Measurements from ENCODE around the gene P2RY14. TPM values are rescaled to one million over a fixed set of nuclear protein-coding genes. Genes with fewer than 3 reads are reported as not detected.

The P2RY14 gene
- total RNA-seq, 1 experiment from 2014 or later: not detected

GRCh38 chr3:151321526-151321925, 43.2 kb upstream of the P2RY14 start:
- CTCF ChIA-PET: interaction anchor here (0.7 kb wide), 1 partner anchor 1277 kb away, joined by 3 read pairs; no protein-coding TSS in a partner anchor

DNA sequence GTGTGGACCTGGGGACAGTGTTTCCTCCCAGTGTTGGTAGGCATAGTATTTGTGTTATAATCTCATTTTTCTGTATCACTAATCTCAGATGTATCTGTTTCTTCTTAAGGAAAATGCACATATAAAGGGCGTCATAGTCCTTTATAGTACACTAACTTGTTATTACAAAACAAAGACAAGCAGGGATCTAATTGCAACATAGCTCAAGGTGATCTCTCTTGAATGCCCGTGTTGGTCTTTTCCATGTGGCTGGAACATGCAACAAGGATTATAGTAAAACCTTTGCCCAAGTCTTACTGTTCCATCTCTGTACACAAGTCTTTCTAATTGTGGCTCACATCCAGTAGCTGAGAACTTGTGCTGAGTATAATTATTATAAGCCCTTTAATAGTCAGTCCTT, 41.8 kb upstream of the P2RY14 start:
- Histone ChIP-seq H3K4me2 (no peak overlapping the region), H3K9me3 (ENCODE audit: insufficient read depth, low read depth) (no peaks in the 10 kb centered on the region), H3K36me3 (ENCODE audit: low read depth) (no peaks in the 10 kb centered on the region), H3F3A (ENCODE audit: insufficient read depth, low read depth) (peaks cover 21% of the 10 kb centered on the region; the same call in 1 of the 2 replicates), H3K9me2 (ENCODE audit: insufficient read depth) (no peaks in the 10 kb centered on the region), H3K79me2 (ENCODE audit: low read depth) (peaks cover 11% of the 10 kb centered on the region), H2AFZ (no peak overlapping the region), H3K27ac (no peak overlapping the region), H3K27me3 (ENCODE audit: insufficient read depth, low read depth) (no peaks in the 10 kb centered on the region), H3K4me1 (replicated peaks; ENCODE audit: insufficient read depth) (peaks cover 43% of the 10 kb centered on the region), H4K20me1 (ENCODE audit: insufficient read depth) (no peaks in the 10 kb centered on the region), H3K4me3 (no peak overlapping the region)
- ChIA-PET POLR2A (ENCODE audit: unreplicated experiment) (no interaction called here), CTCF (no interaction called here)
- BruUV-seq (replicated peaks): no TSS peak
- intact Hi-C loops (cut with micrococcal nuclease; ENCODE audit: unreplicated experiment): no loop called here
- DNase-seq: no peak
- no peak for TF ChIP-seq CTCF (conservative IDR thresholded peaks at IDR 0.05)
- TF ChIP-seq EZH2 (IDR thresholded peaks at IDR 0.05; ENCODE audit: low read depth): no peak

More at GRCh38 chr3:151321526-151321925, 43.2 kb upstream of the P2RY14 start:
- no peaks in the 10 kb centered on the region for H3K9me2 ChIP-seq (ENCODE audit: insufficient read depth)
- no TSS peak for BruUV-seq (replicated peaks)
- H4K20me1 ChIP-seq (ENCODE audit: insufficient read depth): no peaks in the 10 kb centered on the region
- no peaks in the 10 kb centered on the region for H3K9me3 ChIP-seq (ENCODE audit: insufficient read depth, low read depth)
- intact Hi-C loops (cut with micrococcal nuclease; ENCODE audit: unreplicated experiment): no loop called here
- no peaks in the 10 kb centered on the region for H3K27me3 ChIP-seq (ENCODE audit: insufficient read depth, low read depth)
- H3F3A ChIP-seq (ENCODE audit: insufficient read depth, low read depth): peaks cover 17% of the 10 kb centered on the region; the same call in 1 of the 2 replicates
- H3K4me2 ChIP-seq: no peak overlapping the region
- no peaks in the 10 kb centered on the region for H3K79me2 ChIP-seq (ENCODE audit: low read depth)
- peaks cover 29% of the 10 kb centered on the region for H3K4me1 ChIP-seq (replicated peaks; ENCODE audit: insufficient read depth)
- H3K4me3 ChIP-seq: no peak overlapping the region
- DNase-seq: no peak
- H3K27ac ChIP-seq: no peak overlapping the region
- no peak for TF ChIP-seq CTCF (conservative IDR thresholded peaks at IDR 0.05)
- TF ChIP-seq EZH2 (IDR thresholded peaks at IDR 0.05; ENCODE audit: low read depth): no peak
- no peaks in the 10 kb centered on the region for H3K36me3 ChIP-seq (ENCODE audit: low read depth)
- no peak overlapping the region for H2AFZ ChIP-seq
- POLR2A ChIA-PET (ENCODE audit: unreplicated experiment): no interaction called here

DNA sequence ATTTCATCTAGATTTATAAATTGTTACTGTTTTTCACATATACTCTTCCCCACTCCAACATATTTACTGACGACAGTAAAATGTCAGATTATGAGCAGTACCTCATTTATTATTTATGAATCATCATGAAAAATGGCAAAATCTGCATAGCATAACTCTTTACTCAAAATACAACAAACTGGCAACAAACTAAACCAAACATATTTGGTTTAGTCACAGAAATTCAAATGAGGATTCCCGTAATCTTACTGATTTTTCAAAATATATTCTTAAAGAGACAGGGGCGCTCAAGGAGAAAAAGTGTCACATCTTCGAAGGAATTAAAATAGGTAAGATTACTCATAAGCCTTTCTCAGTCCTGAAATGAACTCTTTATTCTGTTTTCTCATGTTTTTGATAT, 41.3 kb upstream of the P2RY14 start:
- Histone ChIP-seq H3K79me2 (ENCODE audit: low read depth) (peaks cover 16% of the 10 kb centered on the region), H3K9me2 (ENCODE audit: insufficient read depth) (no peaks in the 10 kb centered on the region), H3K4me1 (replicated peaks; ENCODE audit: insufficient read depth) (peaks cover 48% of the 10 kb centered on the region), H2AFZ (no peak overlapping the region), H3K36me3 (ENCODE audit: low read depth) (no peaks in the 10 kb centered on the region), H3K9me3 (ENCODE audit: insufficient read depth, low read depth) (no peaks in the 10 kb centered on the region), H3F3A (ENCODE audit: insufficient read depth, low read depth) (peaks cover 23% of the 10 kb centered on the region; the same call in 1 of the 2 replicates), H3K4me3 (no peak overlapping the region), H3K4me2 (no peak overlapping the region), H3K27ac (no peak overlapping the region), H4K20me1 (ENCODE audit: insufficient read depth) (no peaks in the 10 kb centered on the region), H3K27me3 (ENCODE audit: insufficient read depth, low read depth) (no peaks in the 10 kb centered on the region)
- no peak for TF ChIP-seq EZH2 (IDR thresholded peaks at IDR 0.05; ENCODE audit: low read depth)
- TF ChIP-seq CTCF (conservative IDR thresholded peaks at IDR 0.05): no peak
- DNase-seq: no peak
- POLR2A ChIA-PET (ENCODE audit: unreplicated experiment): no interaction called here
- intact Hi-C loops (cut with micrococcal nuclease; ENCODE audit: unreplicated experiment): no loop called here
- CTCF ChIA-PET: no interaction called here
- no TSS peak for BruUV-seq (replicated peaks)

All from PC-9 (cell line).